K562 (cell line): ENCODE measurements around the gene HOXB7. TPM values are rescaled to one million over a fixed set of nuclear protein-coding genes. Genes with fewer than 3 reads are reported as not detected.

Experiments
- BCOR ChIP-seq: fragments of 450-650 bp; IDR thresholded peaks from 2 replicates; pipeline ENCODE4 v1.6.1; 2016
- EHMT2 ChIP-seq: fragments of 450-650 bp; IDR thresholded peaks from 2 replicates; pipeline ENCODE4 v1.6.1; 2018; ENCODE audit warnings: antibody characterized with exemption
- MTA3 ChIP-seq: fragments of 450-650 bp; formaldehyde crosslinking; IDR thresholded peaks from 2 replicates; pipeline ENCODE4 v1.6.1; 2017; ENCODE audit warnings: mild to moderate bottlenecking, borderline replicate concordance
- NCOA1 ChIP-seq: fragments of 450-650 bp; IDR thresholded peaks from 2 replicates; pipeline ENCODE4 v1.6.1; 2016; ENCODE audit warnings: low read depth
- NUFIP1 ChIP-seq: fragments of 450-650 bp; IDR thresholded peaks from 2 replicates; pipeline ENCODE4 v1.6.1; 2018; ENCODE audit not compliant: partially characterized antibody
- PCBP2 ChIP-seq: fragments of 200-400 bp; formaldehyde crosslinking; IDR thresholded peaks from 2 replicates; pipeline ENCODE4 v1.6.1; 2018; ENCODE audit warnings: low read length, low read depth, mild to moderate bottlenecking, moderate library complexity; ENCODE audit not compliant: poor library complexity, severe bottlenecking
- PML ChIP-seq: IDR thresholded peaks from 2 replicates; pipeline ENCODE4 v1.6.1; 2012; ENCODE audit warnings: low read length, inconsistent platforms
- ZBTB17 ChIP-seq: fragments of 450-650 bp; formaldehyde crosslinking; IDR thresholded peaks from 2 replicates; pipeline ENCODE4 v1.4.0; 2020; ENCODE audit warnings: mild to moderate bottlenecking
- ZNF165 ChIP-seq: fragments of 250-450 bp; sonication (Bioruptor Pico); IDR thresholded peaks from 2 replicates; pipeline ENCODE4 v1.4.0; 2020; ENCODE audit warnings: borderline replicate concordance
- ZNF354B ChIP-seq: fragments of 250-450 bp; sonication (Bioruptor Pico); IDR thresholded peaks from 2 replicates; pipeline ENCODE4 v1.4.0; 2020
- ZNF696 ChIP-seq: fragments of 250-450 bp; sonication (Bioruptor Pico); conservative IDR thresholded peaks from 2 replicates; pipeline ENCODE4 v1.4.0; 2020; ENCODE audit warnings: mild to moderate bottlenecking, moderate library complexity
- polyA plus RNA-seq, 8 experiments: library from polyadenylated mRNA; depleted of rRNA in 4 of 8; stranded (reverse) in 5 of 8; unstranded in 3 of 8; fragments of >200 nt; fragmentation: Nextera tagmentation in 2 of 8; fragmentation: Illumina TruSeq in 1 of 8; extraction: Ambion mirVana in 2 of 8; extraction: Trizol in 1 of 8; gene quantifications; 2 replicates each; pipeline versions ENCODE4 v1.2.1 to v1.2.3, GENCODE V29; 2011 to 2014; ENCODE audit warnings: inconsistent platforms in 1 of 8, missing spikeins in 1 of 8
- total RNA-seq, 7 experiments: library from RNA; depleted of rRNA in 6 of 7; stranded (reverse); fragments of >200 nt in 6 of 7; fragmentation: Illumina TruSeq in 2 of 7; extraction: Trizol in 2 of 7; gene quantifications; 2 replicates each; pipeline versions ENCODE4 v1.2.1 to v1.2.3, GENCODE V29; 2011 to 2021; ENCODE audit warnings: low replicate concordance in 1 of 7
- TF ChIP-seq, protein P1 (sequence below), 2 experiments: fragments of 250-450 bp in 1 of 2; fragments of 450-650 bp in 1 of 2; sonication (Bioruptor Pico) in 1 of 2; IDR thresholded peaks; 2 replicates each; pipeline versions ENCODE4 v1.6.1 to v1.8.0; 2016 to 2021; ENCODE audit warnings: mild to moderate bottlenecking in 2 of 2, moderate library complexity in 2 of 2, missing compliant biosample characterization in 1 of 2, missing genetic modification characterization in 1 of 2
- TF ChIP-seq, protein P2 (sequence below): fragments of 450-650 bp; IDR thresholded peaks from 2 replicates; pipeline ENCODE4 v1.6.1; 2017; ENCODE audit warnings: antibody characterized with exemption, mild to moderate bottlenecking
- TF ChIP-seq, protein P3 (sequence below): fragments of 450-650 bp; conservative IDR thresholded peaks from 2 replicates; pipeline ENCODE4 v1.6.1; 2016; ENCODE audit warnings: missing genetic modification characterization, low read depth, mild to moderate bottlenecking, missing compliant biosample characterization, moderate library complexity

Gene HOXB7
- total and polyA plus RNA-seq, 9 of the 15 experiments (the other 6 are each of a cell fraction or from before 2014, with no cell fraction given), result 5.5 to 16.7 (median 8.3) TPM

DNA sequence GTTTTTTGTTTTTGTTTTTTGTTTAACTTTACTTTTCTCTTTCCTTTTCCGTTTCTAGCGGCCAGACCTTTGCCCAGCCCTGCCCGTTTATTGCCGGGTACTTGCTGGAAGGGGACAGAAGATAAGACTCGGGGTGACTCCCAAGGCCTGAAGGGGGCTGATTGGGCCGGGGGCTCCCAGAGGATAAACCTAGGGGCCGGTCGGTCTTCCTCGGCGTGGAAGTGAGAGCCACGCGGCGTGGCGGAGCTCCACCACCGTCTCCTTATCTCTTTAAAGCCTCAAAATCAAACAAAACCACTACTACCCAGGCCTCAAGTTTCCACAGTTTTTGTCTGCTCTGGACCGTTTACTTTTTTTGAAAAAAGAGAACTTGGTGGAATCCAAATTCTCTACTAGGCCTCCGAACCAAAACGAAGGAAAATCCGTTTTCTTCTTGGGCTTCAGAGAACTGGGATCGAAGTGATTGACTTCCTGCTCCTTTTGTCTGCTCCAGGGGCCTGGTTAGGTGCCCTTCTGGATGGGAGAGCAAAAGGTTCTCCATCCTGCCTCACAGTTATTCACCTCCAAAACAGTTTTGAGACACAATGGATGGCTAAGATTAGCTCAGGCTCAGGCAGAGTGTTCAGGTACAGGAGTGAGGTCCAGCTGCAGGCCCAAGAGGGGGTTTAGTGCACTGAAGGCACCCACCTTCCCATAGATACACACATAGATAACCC is 23.8 kb upstream of the HOXB7 start (continued):
- TF ChIP-seq MTA3, result no peak
- no peak for TF ChIP-seq BCOR
- TF ChIP-seq ZBTB17 (CRISPR knock-in tag), result no peak
- TF ChIP-seq ZNF354B (CRISPR knock-in tag), result no peak
- TF ChIP-seq, protein P1, sequence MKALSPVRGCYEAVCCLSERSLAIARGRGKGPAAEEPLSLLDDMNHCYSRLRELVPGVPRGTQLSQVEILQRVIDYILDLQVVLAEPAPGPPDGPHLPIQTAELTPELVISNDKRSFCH (CRISPR knock-in tag; IDR thresholded peaks at IDR 0.05), result no peak
- TF ChIP-seq, protein P1 (tag; IDR thresholded peaks at IDR 0.05), result no peak
- no peak for TF ChIP-seq PML
- 0 out of 2 replicates have a peak, but pooled peaks have one; percentile 4 for TF ChIP-seq NCOA1
- TF ChIP-seq NUFIP1, result no peak
- no peak for TF ChIP-seq PCBP2
- TF ChIP-seq, protein P2, sequence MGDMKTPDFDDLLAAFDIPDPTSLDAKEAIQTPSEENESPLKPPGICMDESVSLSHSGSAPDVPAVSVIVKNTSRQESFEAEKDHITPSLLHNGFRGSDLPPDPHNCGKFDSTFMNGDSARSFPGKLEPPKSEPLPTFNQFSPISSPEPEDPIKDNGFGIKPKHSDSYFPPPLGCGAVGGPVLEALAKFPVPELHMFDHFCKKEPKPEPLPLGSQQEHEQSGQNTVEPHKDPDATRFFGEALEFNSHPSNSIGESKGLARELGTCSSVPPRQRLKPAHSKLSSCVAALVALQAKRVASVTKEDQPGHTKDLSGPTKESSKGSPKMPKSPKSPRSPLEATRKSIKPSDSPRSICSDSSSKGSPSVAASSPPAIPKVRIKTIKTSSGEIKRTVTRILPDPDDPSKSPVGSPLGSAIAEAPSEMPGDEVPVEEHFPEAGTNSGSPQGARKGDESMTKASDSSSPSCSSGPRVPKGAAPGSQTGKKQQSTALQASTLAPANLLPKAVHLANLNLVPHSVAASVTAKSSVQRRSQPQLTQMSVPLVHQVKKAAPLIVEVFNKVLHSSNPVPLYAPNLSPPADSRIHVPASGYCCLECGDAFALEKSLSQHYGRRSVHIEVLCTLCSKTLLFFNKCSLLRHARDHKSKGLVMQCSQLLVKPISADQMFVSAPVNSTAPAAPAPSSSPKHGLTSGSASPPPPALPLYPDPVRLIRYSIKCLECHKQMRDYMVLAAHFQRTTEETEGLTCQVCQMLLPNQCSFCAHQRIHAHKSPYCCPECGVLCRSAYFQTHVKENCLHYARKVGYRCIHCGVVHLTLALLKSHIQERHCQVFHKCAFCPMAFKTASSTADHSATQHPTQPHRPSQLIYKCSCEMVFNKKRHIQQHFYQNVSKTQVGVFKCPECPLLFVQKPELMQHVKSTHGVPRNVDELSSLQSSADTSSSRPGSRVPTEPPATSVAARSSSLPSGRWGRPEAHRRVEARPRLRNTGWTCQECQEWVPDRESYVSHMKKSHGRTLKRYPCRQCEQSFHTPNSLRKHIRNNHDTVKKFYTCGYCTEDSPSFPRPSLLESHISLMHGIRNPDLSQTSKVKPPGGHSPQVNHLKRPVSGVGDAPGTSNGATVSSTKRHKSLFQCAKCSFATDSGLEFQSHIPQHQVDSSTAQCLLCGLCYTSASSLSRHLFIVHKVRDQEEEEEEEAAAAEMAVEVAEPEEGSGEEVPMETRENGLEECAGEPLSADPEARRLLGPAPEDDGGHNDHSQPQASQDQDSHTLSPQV, result peak; percentile 80
- TF ChIP-seq, protein P3, sequence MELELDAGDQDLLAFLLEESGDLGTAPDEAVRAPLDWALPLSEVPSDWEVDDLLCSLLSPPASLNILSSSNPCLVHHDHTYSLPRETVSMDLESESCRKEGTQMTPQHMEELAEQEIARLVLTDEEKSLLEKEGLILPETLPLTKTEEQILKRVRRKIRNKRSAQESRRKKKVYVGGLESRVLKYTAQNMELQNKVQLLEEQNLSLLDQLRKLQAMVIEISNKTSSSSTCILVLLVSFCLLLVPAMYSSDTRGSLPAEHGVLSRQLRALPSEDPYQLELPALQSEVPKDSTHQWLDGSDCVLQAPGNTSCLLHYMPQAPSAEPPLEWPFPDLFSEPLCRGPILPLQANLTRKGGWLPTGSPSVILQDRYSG, result no peak
- no peak for TF ChIP-seq EHMT2
- TF ChIP-seq ZNF696 (CRISPR knock-in tag), result no peak
- TF ChIP-seq ZNF165 (CRISPR knock-in tag), result no peak
